A549 (cell line): Measurements from ENCODE around the gene CDK10. TPM values are rescaled to one million over a fixed set of nuclear protein-coding genes. Genes with fewer than 3 reads are reported as not detected.

ENCODE experiments used
- ATAC-seq, 2 experiments: fragments of 200-7000 bp in 1 of 2; fragments of >200 bp in 1 of 2; cut with Nextera tagmentation in 1 of 2; cut with Tn5 transposase in 1 of 2; 3 replicates each; pipeline versions ENCODE4 v1.8.0 to v1.9.1; 2018 to 2020; ENCODE audit warnings: mild to moderate bottlenecking in 1 of 2, moderate library complexity in 1 of 2
- CTCF ChIA-PET: fragments of 300-600 bp; sonication (Branson Sonifier 250); formaldehyde crosslinking; extraction: SDS; loops from one replicate; lab custom pipeline; 2021; ENCODE audit warnings: antibody characterized with exemption, inconsistent platforms; lab: Yijun Ruan, JAX
- POLR2A ChIA-PET: fragments of 350-600 bp; formaldehyde crosslinking; extraction: SDS; loops from one replicate; lab custom pipeline; 2021; ENCODE audit warnings: antibody characterized with exemption, inconsistent platforms; lab: Yijun Ruan, JAX
- DNase-seq, 2 experiments: peaks; one replicate each; pipeline versions ENCODE4 v3.0.0 to v3.0.0-alpha.2; 2011 to 2016; ENCODE audit warnings: low read depth in 1 of 2, low spot score in 1 of 2
- FAIRE-seq: peaks from 2 replicates; lab custom pipeline; 2011; peaks lifted over from hg19 to GRCh38; lab: Jason Lieb, UNC
- H3K27ac ChIP-seq, 2 experiments: fragments of >200 bp; sonication (Bioruptor Twin); formaldehyde crosslinking; 3 replicates each; pipeline ENCODE4 v1.5.1; 2016 to 2017
- H3K4me1 ChIP-seq: fragments of >200 bp; sonication (Bioruptor Twin); formaldehyde crosslinking; 3 replicates; pipeline ENCODE4 v1.6.1; 2016
- H3K4me2 ChIP-seq: fragments of >200 bp; sonication (Bioruptor Twin); formaldehyde crosslinking; 3 replicates; pipeline ENCODE4 v1.6.1; 2016
- H3K4me3 ChIP-seq: fragments of >200 bp; sonication (Bioruptor Twin); formaldehyde crosslinking; 3 replicates; pipeline ENCODE4 v1.5.1; 2016
- H3K9me3 ChIP-seq: fragments of >200 bp; sonication (Bioruptor Twin); formaldehyde crosslinking; 3 replicates; pipeline ENCODE4 v1.6.1; 2016
- BHLHE40 ChIP-seq: IDR thresholded peaks from 2 replicates; pipeline ENCODE4 v1.6.1; 2012; ENCODE audit warnings: low read depth, low read length, inconsistent platforms
- CBX8 ChIP-seq: fragments of 200-600 bp; sonication (generic); IDR thresholded peaks from 2 replicates; pipeline ENCODE4 v1.6.1; 2016
- CHD2 ChIP-seq: fragments of 150-350 bp; IDR thresholded peaks from 2 replicates; pipeline ENCODE4 v1.6.1; 2014; ENCODE audit warnings: low read length; ENCODE audit not compliant: partially characterized antibody
- CHD4 ChIP-seq: fragments of 200-600 bp; sonication (generic); IDR thresholded peaks from 2 replicates; pipeline ENCODE4 v1.6.1; 2016; ENCODE audit warnings: antibody characterized with exemption, mild to moderate bottlenecking, borderline replicate concordance
- E2F6 ChIP-seq: IDR thresholded peaks from 2 replicates; pipeline ENCODE4 v1.6.1; 2012; ENCODE audit warnings: low read depth, borderline replicate concordance
- EHMT2 ChIP-seq: fragments of 200-600 bp; sonication (generic); IDR thresholded peaks from 2 replicates; pipeline ENCODE4 v1.6.1; 2016; ENCODE audit warnings: antibody characterized with exemption, low read depth, mild to moderate bottlenecking, moderate library complexity
- EP300 ChIP-seq, 2 experiments: fragments of >200 bp; sonication (Bioruptor Twin); formaldehyde crosslinking; IDR thresholded peaks; 2 replicates in 1 of 2; 3 replicates in 1 of 2; pipeline ENCODE4 v1.6.1; 2016 to 2017
- FOXS1 ChIP-seq: fragments of 250-450 bp; sonication (Bioruptor Pico); IDR thresholded peaks from 2 replicates; pipeline ENCODE4 v1.5.0; 2020; ENCODE audit warnings: mild to moderate bottlenecking, moderate library complexity
- HOXB13 ChIP-seq: fragments of 250-450 bp; sonication (Bioruptor Pico); IDR thresholded peaks from 2 replicates; pipeline ENCODE4 v1.5.0; 2020; ENCODE audit warnings: low read depth, mild to moderate bottlenecking, moderate library complexity
- HOXB5 ChIP-seq: fragments of 250-450 bp; sonication (Bioruptor Pico); IDR thresholded peaks from 2 replicates; pipeline ENCODE4 v1.5.0; 2020; ENCODE audit warnings: mild to moderate bottlenecking, moderate library complexity
- KDM1A ChIP-seq: fragments of 200-600 bp; sonication (generic); IDR thresholded peaks from 2 replicates; pipeline ENCODE4 v1.6.1; 2016; ENCODE audit warnings: low read depth, mild to moderate bottlenecking
- MAFK ChIP-seq: fragments of 450-650 bp; IDR thresholded peaks from 2 replicates; pipeline ENCODE4 v1.6.1; 2014; ENCODE audit not compliant: partially characterized antibody
- MYC ChIP-seq: IDR thresholded peaks from 2 replicates; pipeline ENCODE4 v1.6.1; 2012; ENCODE audit warnings: mild to moderate bottlenecking, inconsistent platforms, low read length, improper control_type of control experiment, borderline replicate concordance
- NFE2L2 ChIP-seq: fragments of 150-350 bp; conservative IDR thresholded peaks from 2 replicates; pipeline ENCODE4 v1.6.1; 2014; ENCODE audit warnings: low read length
- PHF8 ChIP-seq: fragments of 200-600 bp; sonication (generic); IDR thresholded peaks from 2 replicates; pipeline ENCODE4 v1.6.1; 2016; ENCODE audit warnings: low read depth, mild to moderate bottlenecking, antibody characterized with exemption, moderate library complexity, borderline replicate concordance
- POLR2AphosphoS2 ChIP-seq: conservative IDR thresholded peaks from 2 replicates; pipeline ENCODE4 v1.6.1; 2012; ENCODE audit warnings: low read length, improper control_type of control experiment, inconsistent platforms
- TFCP2L1 ChIP-seq: fragments of 250-450 bp; sonication (Bioruptor Pico); IDR thresholded peaks from 2 replicates; pipeline ENCODE4 v1.5.0; 2021; ENCODE audit warnings: mild to moderate bottlenecking
- ZFP36 ChIP-seq: fragments of 450-650 bp; IDR thresholded peaks from 2 replicates; pipeline ENCODE4 v1.6.1; 2014; ENCODE audit warnings: borderline replicate concordance; ENCODE audit not compliant: partially characterized antibody
- ZSCAN20 ChIP-seq: fragments of 250-450 bp; sonication (Bioruptor Pico); IDR thresholded peaks from 2 replicates; pipeline ENCODE4 v1.8.0; 2022; ENCODE audit warnings: mild to moderate bottlenecking, moderate library complexity
- WGBS: methylation state at CpG from one replicate; pipeline ENCODE4 v1.1.6; 2017; ENCODE audit errors: missing lambda C conversion rate; 5-methylcytosine and 5-hydroxymethylcytosine counted together
- polyA plus RNA-seq, 4 experiments: library from polyadenylated mRNA; depleted of rRNA in 3 of 4; stranded (reverse); fragments of >200 nt; fragmentation: RNase III in 1 of 4; extraction: RNeasy Plus Mini Kit Qiagen cat#74134 plus additional on column Dnase treatment in 1 of 4; gene quantifications; 2 replicates in 3 of 4; 3 replicates in 1 of 4; pipeline ENCODE4 v1.2.3, GENCODE V29; 2011 to 2017

The CDK10 gene
- polyA plus RNA-seq, 2 of the 4 experiments (the other 2 are of a cell fraction), result 35.9 to 55.3 TPM

GRCh38 chr16:89738072-89738377, 51.5 kb downstream of the CDK10 start (continued):
- TF ChIP-seq E2F6 (no peak), KDM1A (no peak), HOXB5 (CRISPR knock-in tag) (no peak), EP300 (IDR thresholded peaks at IDR 0.05) (no peak), FOXS1 (CRISPR knock-in tag) (no peak), MYC (no peak)

- ChIA-PET POLR2A (no interaction called here), CTCF (interaction anchor here (0.6 to 2.2 kb wide), 6 partner anchors 15 to 123 kb away, joined by 3 to 7 read pairs (median 3); no protein-coding TSS in a partner anchor)
- no peaks in the 10 kb centered on the region for H3K4me1 ChIP-seq
- H3K4me3 ChIP-seq, result no peak overlapping the region
- DNase-seq, result no peak
- 85% methylated on average over 19 of the region's 20 CpGs for WGBS
- TF ChIP-seq ZSCAN20 (CRISPR knock-in tag), result no peak
- TF ChIP-seq CHD4, result no peak
- TF ChIP-seq CBX8, result no peak
- TF ChIP-seq CHD2, result no peak
- no peak for TF ChIP-seq POLR2AphosphoS2
- TF ChIP-seq BHLHE40, result no peak
- no peak for TF ChIP-seq NFE2L2
- TF ChIP-seq PHF8, result no peak
- ATAC-seq, result peak in 1 of 2 experiments; percentile 18; a peak in 3 of 6 replicates
- H3K4me2 ChIP-seq, result no peak overlapping the region
- no peaks in the 10 kb centered on the region for H3K9me3 ChIP-seq
- no peak for FAIRE-seq
- H3K27ac ChIP-seq, result no peak overlapping the region
Observed at GRCh38 chr16:89738538-89739317, 52.2 kb downstream of the CDK10 start.

- Histone ChIP-seq H3K4me3 (no peak overlapping the region), H3K9me3 (no peaks in the 10 kb centered on the region), H3K27ac (no peak overlapping the region), H3K4me2 (no peak overlapping the region), H3K4me1 (no peaks in the 10 kb centered on the region)
- 90% methylated on average over 9 of the region's 9 CpGs for WGBS
- no peak for DNase-seq
- ChIA-PET POLR2A (no interaction called here), CTCF (interaction anchor here (2.6 kb wide), 1 partner anchor 13 kb away, joined by 14 read pairs; no protein-coding TSS in a partner anchor)
- ATAC-seq, result peak in 1 of 2 experiments; percentile 5; a peak in 3 of 6 replicates
- TF ChIP-seq E2F6, result no peak
- TF ChIP-seq HOXB13 (CRISPR knock-in tag), result no peak
- TF ChIP-seq ZFP36, result no peak
- TF ChIP-seq TFCP2L1 (CRISPR knock-in tag), result no peak
- no peak for TF ChIP-seq POLR2AphosphoS2
- TF ChIP-seq EHMT2, result no peak
- TF ChIP-seq MAFK, result no peak
- TF ChIP-seq NFE2L2, result no peak
- TF ChIP-seq HOXB5 (CRISPR knock-in tag), result no peak
- FAIRE-seq, result no peak
Observed at GRCh38 chr16:89739383-89739782, 52.9 kb downstream of the CDK10 start.
